RWPE2 (cell line): ENCODE data around the gene EHBP1L1.

Experiments used
- ATAC-seq: fragments of 200-7000 bp; cut with Tn5 transposase; 3 replicates; pipeline ENCODE4 v1.9.1; 2021; ENCODE audit warnings: low read depth
- DNase-seq: peaks from one replicate; pipeline ENCODE4 v3.0.0-alpha.2; 2020; ENCODE audit warnings: low spot score
- H3K27ac ChIP-seq: fragments of 450-650 bp; 2 replicates; pipeline ENCODE4 v1.5.1; 2017; ENCODE audit warnings: mild to moderate bottlenecking; ENCODE audit not compliant: poor library complexity, severe bottlenecking
- H3K27me3 ChIP-seq: fragments of 250-450 bp; sonication (Bioruptor Pico); 2 replicates; pipeline ENCODE4 v1.5.1; 2021; ENCODE audit warnings: mild to moderate bottlenecking, moderate library complexity; ENCODE audit not compliant: insufficient read depth, poor library complexity, severe bottlenecking
- H3K36me3 ChIP-seq: fragments of 250-450 bp; sonication (Bioruptor Pico); 2 replicates; pipeline ENCODE4 v1.5.1; 2020; ENCODE audit warnings: low read depth, mild to moderate bottlenecking, moderate library complexity
- H3K4me1 ChIP-seq: fragments of 250-450 bp; sonication (Bioruptor Pico); 2 replicates; pipeline ENCODE4 v1.5.1; 2021; ENCODE audit warnings: mild to moderate bottlenecking, moderate library complexity; ENCODE audit not compliant: insufficient read depth, poor library complexity, severe bottlenecking
- H3K4me3 ChIP-seq: fragments of 250-450 bp; sonication (Bioruptor Pico); 2 replicates; pipeline ENCODE4 v1.5.1; 2021; ENCODE audit warnings: mild to moderate bottlenecking, moderate library complexity; ENCODE audit not compliant: severe bottlenecking
- H3K9me3 ChIP-seq: fragments of 250-450 bp; sonication (Bioruptor Pico); 2 replicates; pipeline ENCODE4 v1.5.1; 2021; ENCODE audit warnings: mild to moderate bottlenecking, moderate library complexity; ENCODE audit not compliant: severe bottlenecking
- TF ChIP-seq, protein P1 (sequence below): fragments of 450-650 bp; IDR thresholded peaks from one replicate; pipeline ENCODE4 v1.5.1; 2017; ENCODE audit warnings: mild to moderate bottlenecking, moderate library complexity; ENCODE audit not compliant: poor library complexity, severe bottlenecking

Gene EHBP1L1

DNA sequence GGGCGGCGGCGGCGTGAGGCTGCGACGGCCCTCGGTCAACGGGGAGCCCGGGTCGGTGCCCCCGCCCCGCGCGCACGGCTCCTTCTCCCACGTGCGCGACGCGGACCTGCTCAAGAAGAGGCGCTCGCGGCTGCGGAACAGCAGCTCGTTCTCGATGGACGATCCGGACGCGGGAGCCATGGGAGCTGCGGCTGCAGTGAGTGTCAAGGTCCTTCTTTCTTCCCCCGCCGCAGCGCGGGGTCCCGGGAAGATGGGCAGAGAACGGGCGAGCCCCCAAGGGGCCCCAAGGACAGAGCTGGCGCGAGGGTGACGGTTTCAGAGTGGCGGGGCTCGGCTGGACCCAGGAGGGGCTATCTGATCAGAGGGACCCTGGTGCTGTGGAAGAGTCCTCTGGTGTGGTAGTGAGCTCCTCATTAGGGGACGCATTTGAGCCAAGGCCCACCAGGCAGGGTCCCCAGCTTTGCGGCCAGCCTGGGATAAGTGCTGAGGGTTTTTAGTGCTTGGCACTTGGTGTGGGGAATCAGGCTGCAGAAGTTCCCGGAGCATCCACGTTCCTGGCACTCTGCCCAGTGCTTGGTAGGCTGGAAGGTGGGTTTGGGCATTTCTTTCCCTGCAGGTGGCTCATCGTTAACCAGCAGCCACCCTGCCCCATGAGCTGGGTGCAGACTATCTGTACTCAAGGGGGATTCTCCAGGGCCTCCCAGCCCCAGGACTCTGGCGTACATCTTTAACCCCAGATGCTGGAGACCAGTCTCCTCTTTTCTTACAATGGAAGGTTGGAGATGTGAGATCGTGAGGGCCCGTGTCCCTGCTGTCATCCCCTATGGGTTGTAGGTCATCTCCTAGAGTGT, 9.8 kb downstream of the EHBP1L1 start:
- Histone ChIP-seq H3K4me1 (no peaks in the 10 kb centered on the region), H3K27ac (no peak overlapping the region), H3K36me3 (peaks cover 46% of the 10 kb centered on the region), H3K9me3 (no peaks in the 10 kb centered on the region), H3K4me3 (no peak overlapping the region), H3K27me3 (no peaks in the 10 kb centered on the region)
- TF ChIP-seq, protein P1, sequence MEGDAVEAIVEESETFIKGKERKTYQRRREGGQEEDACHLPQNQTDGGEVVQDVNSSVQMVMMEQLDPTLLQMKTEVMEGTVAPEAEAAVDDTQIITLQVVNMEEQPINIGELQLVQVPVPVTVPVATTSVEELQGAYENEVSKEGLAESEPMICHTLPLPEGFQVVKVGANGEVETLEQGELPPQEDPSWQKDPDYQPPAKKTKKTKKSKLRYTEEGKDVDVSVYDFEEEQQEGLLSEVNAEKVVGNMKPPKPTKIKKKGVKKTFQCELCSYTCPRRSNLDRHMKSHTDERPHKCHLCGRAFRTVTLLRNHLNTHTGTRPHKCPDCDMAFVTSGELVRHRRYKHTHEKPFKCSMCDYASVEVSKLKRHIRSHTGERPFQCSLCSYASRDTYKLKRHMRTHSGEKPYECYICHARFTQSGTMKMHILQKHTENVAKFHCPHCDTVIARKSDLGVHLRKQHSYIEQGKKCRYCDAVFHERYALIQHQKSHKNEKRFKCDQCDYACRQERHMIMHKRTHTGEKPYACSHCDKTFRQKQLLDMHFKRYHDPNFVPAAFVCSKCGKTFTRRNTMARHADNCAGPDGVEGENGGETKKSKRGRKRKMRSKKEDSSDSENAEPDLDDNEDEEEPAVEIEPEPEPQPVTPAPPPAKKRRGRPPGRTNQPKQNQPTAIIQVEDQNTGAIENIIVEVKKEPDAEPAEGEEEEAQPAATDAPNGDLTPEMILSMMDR = no peak
- peak; percentile 58 for DNase-seq
- ATAC-seq = no peak

DNA sequence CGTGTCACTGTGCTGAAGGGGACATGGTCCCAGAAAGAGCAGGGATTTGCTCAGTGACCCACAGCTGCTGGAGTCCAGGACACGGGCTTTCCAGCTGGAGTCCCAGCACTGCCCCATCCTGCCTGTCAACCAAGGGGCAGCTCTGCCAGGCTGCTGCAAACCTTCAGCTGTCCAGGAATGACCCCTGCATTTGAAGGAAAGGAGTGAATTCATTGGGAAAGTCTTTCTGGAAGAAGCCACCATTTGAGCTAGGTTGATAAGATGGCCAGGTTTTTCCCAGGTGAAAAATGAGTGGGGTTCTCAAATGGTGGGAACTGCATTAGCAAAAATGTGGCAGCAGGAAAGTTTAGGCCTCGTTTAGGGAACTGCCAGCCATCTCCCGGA, 10.4 kb downstream of the EHBP1L1 start:
- DNase-seq (no peak), ATAC-seq (no peak)
- Histone ChIP-seq H3K9me3 (no peaks in the 10 kb centered on the region), H3K4me3 (no peak overlapping the region), H3K36me3 (peaks cover 46% of the 10 kb centered on the region), H3K4me1 (no peaks in the 10 kb centered on the region), H3K27me3 (no peaks in the 10 kb centered on the region), H3K27ac (no peak overlapping the region)
- TF ChIP-seq, protein P1 = no peak

DNA sequence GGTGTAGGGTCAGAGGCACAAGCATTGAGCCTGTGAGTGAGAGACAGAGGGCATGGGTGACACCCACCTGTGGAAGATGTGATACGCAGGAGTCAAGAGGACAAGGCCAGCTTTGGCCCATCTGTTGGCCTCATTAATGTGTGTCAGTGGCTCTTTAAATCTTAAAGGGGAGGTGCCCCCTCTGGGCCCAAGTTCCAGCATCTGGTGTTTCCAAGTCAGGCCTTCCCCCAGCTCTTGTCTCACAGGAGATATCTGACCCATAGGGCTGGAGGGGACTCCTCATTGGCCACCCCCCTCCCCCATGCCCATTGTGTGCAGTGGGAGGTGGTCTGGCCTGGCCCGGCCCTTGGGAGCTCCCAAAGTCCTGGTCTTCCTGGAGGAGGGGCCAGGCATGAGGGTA, 10.8 kb downstream of the EHBP1L1 start:
- H3K36me3 ChIP-seq = peaks cover 43% of the 10 kb centered on the region
- H3K4me3 ChIP-seq = no peak overlapping the region
- no peak overlapping the region for H3K27ac ChIP-seq
- TF ChIP-seq, protein P1 = no peak
- DNase-seq (no peak), ATAC-seq (no peak)
- H3K9me3 ChIP-seq = no peaks in the 10 kb centered on the region
- H3K4me1 ChIP-seq = no peaks in the 10 kb centered on the region
- no peaks in the 10 kb centered on the region for H3K27me3 ChIP-seq

DNA sequence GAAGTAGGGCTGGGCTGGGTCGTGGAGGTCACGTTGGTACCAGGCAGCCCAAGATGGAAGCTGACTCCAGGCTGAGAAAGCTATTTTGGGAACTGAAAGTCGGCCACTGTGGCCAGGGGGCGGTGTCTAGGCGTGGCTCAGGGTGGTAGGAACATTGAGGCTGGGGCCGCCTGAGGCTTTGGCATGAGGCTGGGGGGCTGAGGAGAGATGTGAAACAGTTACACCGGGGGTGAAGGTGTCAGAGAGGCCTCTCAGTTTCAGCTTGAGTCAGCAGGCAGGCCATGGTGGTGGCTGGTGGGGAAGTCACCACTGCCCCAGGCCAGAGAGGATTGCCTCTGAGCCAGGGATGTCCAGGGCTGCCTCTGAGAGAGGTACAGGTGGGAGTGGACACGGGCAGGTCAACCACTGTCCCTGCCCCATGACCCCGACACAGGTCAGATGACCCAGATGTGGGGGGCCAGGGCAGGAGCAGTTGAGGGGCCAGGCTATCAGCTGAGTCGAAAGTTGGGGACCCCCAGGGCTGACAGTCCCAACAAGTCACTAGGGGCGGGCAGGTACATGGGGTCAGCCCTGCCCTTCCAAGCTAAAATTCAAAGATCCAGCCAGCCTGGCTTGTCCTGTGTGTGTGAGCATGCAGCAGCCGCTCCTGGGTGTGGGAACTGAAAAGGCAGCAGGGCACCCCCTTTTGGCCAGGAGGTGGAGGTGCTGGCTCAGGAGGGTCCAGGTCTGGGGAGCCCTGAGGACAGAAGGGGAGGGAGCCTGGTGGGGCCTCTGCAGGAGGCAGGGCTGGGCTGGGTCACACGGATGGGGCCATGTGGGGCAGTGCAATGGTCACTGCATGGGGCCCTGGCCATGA, 12.6 kb downstream of the EHBP1L1 start:
- no peak overlapping the region for H3K27ac ChIP-seq
- no peaks in the 10 kb centered on the region for H3K9me3 ChIP-seq
- H3K36me3 ChIP-seq = peaks cover 39% of the 10 kb centered on the region
- DNase-seq = no peak
- peak; percentile 35; the same call in 2 of the 3 replicates for ATAC-seq
- no peaks in the 10 kb centered on the region for H3K27me3 ChIP-seq
- no peak overlapping the region for H3K4me3 ChIP-seq
- TF ChIP-seq, protein P1 = peak; percentile 33
- H3K4me1 ChIP-seq = peaks cover 9% of the 10 kb centered on the region
